NK-92 treated with Interleukin-12 subunit alpha and Interleukin-12 subunit beta, amount 100 ng/mL, for 24 hours (cell line): ENCODE data around the gene SDSL.

Experiments
- DNase-seq: peaks from one replicate; lab custom pipeline; 2025; lab: John Stamatoyannopoulos, UW

SDSL gene

GRCh38 chr12:113468365-113469223, 46.4 kb downstream of the SDSL start:
- DNase-seq: no peak

GRCh38 chr12:113469224-113469948, 47.2 kb downstream of the SDSL start:
- no peak for DNase-seq

DNA sequence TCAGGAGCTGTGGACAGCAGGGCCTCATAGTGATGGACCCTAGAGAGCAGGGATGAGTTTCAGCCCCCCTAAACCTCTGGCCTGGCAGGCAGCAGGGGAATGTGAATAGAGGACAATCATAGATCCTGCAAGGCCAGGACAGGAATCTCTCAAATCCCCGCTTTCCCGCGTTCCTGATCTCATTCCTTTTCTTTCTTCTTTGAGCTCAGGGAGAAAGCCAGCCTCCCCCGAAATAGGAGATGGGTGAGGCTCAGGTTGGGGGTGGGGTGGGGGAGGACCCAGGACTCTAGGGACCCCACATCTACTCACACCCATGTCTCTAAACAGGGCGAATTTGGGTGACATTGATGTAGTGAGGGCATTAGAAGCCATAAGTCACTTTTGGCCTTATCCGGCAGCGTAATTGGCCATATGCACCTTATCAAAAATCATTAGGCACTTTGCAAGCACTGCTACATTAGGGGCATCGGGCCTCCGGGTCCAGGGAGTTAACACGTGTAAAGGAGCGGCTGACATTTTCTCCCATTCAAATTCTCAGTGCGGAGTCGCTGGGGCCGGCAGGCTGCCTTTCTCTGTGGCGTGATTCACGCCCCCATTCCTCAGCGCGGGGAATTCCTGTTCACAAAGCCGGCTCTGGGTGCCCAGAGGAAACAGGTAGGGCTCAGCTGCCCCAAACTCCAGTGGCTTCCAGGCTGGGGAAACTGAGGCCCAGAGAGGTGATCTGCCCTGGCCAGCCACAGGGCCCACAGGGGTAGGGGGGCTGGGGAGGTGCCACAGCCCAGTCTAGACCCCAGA, 48.0 kb downstream of the SDSL start:
- no peak for DNase-seq

DNA sequence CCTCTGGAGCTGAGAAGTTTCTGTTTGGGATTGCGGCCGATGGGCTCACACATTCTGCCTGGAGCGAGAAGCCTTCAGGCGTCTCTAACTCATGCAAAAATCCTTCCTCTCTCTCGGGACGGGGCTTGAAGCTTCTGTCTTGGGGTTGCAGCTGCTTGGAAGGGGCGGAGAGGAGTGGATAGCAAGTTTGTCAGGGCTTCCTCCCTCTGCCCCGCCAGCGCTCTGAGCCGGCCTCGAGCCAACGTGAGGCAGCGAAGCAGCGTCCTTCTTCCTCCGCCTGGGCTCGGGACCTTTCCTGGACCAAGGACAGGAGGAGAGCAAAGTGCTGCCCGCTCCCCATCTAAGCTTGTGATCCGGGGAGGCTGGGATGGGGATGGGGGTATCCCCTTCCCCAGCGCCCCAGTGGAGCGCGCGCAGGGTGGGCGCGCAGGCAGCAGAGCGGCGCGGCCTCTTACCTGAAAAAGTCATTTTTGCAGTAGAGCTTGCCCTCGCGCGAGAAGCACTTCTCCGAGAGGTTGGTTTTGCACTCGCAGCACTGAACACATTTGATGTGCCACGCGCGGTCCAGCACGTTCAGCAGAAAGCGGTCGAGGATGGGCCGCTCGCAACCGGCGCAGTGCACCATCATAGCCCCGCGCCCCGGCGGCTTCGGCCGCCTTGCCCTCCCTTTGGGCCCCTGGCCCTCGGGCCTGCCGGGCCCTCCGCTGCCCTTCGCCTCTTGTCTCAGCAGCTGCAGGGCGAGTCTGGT, 48.9 kb downstream of the SDSL start:
- DNase-seq: no peak

GRCh38 chr12:113471619-113472171, 49.5 kb downstream of the SDSL start, which contains the start of gene LHX5:
LHX5 (minus strand) TSS chr12:113471871; CDS start chr12:113471498, 373 bp downstream.
- no peak for DNase-seq

DNA sequence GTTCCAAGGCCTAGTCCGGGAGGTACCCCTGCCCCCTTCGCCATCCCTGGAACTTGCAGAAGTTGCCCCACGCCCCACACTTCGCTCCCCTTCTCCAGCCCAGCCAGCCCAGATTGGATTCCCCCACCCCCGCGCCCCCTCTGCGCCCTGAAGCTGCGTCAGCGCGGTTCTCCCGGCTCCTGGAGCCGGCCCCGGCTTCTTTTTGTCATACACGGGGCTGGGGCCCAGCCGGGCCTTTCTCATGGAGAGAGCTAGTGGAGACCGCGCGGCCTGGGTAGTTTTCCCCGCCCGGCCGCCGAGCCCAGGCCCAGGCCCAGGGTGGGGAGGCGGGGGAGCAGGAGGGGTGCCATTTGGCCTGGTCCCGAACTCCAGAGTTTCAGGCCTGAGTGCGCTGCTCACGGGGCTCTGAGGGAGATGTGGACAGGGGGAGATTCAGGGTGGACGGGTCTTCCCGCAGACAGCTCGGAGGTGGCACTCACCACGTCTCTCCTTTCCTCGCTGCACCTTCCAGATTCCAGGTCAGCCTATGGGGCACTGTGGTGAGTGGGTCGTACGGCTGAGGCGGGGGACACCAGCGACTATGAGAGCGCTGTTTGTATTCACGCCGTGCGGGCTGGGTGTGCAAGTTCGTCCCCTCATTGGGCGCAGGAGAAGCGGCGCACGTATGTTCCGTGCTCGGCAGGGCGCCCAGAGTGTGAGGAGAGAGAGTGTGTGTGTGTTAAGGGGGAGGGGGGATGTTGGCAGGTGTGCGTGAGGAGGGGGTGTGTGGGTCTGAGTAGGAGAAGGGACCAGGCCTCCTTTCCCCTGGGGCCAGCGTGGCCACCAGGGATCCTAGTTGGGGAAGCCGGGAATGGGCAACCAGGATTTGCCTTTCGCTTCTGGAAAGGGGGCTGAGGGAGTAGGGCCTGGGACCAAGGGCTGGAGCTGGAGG, 50.3 kb downstream of the SDSL start:
- DNase-seq: no peak

DNA sequence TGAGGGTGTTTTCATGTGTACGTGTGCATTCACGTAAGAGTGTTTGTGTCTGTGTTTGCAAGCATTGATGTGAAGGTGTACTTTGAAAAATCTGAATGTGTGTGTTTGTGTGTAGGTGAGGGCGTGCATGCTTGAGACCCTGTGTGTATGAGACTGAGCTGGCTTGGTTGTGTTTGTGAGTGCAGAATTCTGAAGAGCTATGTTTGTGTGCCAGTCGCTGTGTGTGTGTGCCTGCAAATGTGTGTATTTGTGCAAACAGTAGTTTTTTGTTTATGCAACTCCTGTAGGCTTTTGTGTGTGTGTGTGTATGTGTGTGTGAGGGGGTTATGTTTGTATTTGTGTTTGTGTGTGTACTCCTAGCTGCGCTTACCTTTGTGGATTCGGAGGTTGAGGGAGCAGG, 51.2 kb downstream of the SDSL start:
- DNase-seq: no peak

DNA sequence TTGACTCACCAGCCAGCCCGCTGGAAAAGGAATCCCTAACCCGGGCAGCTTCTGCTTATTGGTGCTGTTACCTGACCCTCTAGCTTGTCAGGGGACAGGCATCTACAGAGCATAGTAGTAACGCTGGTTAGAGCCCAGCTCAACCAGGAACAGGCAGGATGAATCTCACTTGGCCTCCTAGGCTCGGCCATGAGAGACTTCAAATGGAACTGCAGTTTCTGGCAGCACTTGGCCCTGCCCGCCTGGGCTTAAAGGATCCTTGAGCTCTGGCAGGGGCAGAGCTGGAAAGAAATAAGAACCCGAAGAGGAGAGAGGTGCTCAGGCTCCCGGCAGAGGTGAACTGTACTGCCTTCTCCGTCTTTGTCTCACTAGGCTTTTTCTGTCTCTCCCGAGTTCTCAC, 51.8 kb downstream of the SDSL start:
- no peak for DNase-seq

GRCh38 chr12:113474635-113475436, 52.7 kb downstream of the SDSL start:
- DNase-seq: no peak

DNA sequence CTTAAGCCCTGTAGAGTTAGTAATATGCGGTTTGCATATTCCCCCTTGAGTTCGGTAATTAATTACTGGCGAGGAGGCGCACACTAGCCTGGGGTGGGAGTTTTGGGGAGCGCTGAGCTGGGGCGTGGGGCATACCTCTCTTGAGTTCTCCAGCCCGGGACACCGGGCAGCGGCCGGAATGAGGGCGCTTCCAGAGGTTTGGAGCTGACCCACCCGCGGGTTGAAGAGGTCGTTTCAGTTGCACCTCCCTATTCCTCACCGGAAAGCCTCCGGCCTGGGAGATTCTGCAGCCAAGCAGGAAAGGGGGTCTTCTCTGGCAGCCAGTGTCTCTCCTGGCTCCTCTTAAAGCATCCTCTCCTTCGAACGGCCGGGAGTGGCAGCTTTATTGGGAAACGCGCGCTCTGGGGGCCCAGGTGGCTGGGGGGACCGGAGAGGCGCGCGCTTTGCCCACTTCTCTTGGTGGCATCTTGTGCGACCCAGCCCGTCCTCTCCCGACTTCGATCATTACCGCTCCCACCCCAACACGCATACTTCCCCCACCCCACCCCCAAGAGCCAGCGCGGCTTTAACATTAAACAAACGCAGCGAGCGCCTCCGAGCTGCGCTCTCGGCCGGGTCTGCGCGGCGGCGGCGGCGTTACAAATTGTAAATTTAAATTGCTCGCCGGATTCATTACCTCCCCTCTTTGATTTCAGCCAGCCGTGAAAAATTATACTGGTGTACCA, 53.4 kb downstream of the SDSL start:
- DNase-seq: no peak

GRCh38 chr12:113476176-113476986, 54.2 kb downstream of the SDSL start:
- DNase-seq: no peak

DNA sequence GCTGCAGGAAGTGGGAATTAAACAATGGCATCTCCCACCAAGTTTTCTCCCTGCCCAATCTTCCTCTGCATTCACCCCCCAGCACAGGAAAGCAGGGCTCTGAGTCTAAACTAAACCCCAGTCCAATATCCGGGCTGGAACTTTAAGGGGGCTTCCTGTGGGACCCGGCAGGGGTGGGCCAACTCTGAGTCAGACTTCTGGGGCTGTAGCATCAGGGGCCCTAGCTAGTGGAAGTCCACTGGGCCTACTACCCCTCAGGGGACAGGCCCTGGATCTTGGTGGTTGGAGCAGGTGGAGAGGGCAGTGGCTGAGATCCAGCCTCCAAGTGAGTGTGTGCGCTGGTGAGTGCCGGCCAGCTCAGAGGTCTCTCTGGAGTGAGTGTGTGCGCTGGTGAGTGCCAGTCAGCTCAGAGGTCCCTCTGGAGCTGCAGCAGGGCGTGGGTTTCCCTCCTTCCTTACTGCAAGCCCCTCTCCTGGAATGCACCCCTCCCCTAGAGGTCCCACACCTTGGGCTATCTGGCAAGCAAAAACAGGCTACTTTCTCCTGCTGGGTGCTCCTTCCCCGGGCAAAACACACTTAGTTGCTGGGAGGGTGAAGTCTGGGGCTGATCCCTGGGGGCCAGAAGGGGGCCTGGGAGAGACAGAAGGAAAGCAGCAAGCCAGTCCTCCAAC, 55.1 kb downstream of the SDSL start:
- no peak for DNase-seq

DNA sequence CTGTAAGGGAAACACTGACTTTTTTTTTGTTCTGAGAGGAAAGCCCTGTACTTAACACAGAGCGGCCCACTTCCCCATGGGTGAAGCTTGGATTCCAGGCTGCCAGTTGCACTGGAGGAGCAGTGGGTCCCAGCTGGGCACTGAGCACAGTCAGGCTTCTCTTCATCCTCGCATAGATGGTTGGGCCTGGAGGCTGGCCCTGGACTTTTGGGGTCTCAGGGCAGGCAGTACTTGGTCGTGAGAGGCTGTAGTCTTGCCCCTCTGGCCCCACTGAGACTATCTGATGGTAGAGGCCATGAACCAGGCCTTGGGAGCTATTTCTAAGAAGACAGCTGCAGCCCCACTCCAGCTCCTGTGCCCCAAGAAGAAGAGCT, 55.6 kb downstream of the SDSL start:
- DNase-seq: no peak

GRCh38 chr12:113478351-113479011, 56.3 kb downstream of the SDSL start:
- no peak for DNase-seq

DNA sequence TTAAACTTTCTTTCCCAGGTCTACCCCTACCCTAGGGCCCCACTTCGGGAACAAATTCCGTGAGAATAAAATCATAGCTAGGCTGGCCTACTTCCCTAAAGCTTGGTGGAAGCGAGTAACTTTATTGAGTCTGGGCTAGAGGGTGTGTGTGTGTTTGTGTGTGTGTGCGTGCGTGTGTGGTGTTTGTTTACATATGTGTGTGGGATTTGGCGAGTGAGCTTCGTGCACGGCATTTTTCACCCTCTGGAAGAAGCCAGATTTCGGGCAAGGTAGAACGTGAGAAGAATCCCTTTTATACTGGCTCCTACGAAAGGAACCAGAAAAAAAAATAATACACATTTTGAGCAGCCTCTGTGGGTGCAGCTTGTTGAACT, 57.0 kb downstream of the SDSL start:
- no peak for DNase-seq

DNA sequence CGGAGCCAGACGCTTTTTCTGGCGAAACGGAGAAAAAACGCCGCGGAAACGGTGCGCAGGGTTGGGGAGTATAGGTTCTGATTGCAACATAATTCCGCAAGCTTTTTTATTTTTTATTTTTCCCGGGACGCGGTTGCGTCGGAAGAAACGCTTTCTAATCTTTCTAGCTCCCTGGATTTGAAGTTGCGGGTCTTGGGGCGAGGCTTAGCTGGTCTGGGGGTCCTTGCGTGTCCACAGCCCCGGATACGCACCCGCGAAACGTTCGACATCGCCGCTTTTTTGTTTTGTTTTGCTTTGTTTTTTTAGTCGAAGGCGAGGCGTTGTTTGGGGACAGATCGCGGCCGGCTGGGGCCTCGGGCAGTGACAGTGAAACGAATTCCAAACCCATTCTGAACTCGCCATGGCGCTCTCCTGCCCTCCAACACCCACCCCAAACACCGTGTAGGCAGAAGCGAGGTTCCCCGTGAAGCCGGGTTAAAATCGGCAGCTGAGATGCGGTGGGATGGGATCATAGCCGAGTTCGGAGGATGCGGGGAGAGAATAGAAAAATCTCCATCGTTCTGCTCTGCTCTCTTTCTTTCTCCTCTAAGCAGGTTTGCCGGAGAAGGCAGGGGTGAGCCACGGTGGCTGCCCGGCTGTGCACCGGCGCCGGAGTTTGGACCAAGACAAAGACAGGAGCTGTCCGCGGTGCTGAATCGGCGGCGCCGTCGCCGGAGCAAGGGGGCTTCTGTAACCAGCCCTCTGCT, 57.6 kb downstream of the SDSL start:
- DNase-seq: no peak
